Neural crest cell (in vitro differentiated cells): ENCODE measurements around the gene CMC2. TPM values are rescaled to one million over a fixed set of nuclear protein-coding genes. Genes with fewer than 3 reads are reported as not detected.
A peak's percentile ranks its signal among the peaks of the same experiment; 100 is the strongest.

Source experiments
- DNase-seq: peaks from one replicate; pipeline ENCODE4 v3.0.0; 2021; ENCODE audit warnings: low read depth, mixed read lengths, low spot score
- H3K27ac Mint-ChIP-seq: one replicate; pipeline ENCODE4 v1.8.0; 2021; ENCODE audit warnings: mild to moderate bottlenecking, mixed read lengths; ENCODE audit not compliant: unreplicated experiment
- H3K27me3 Mint-ChIP-seq: 2 replicates; pipeline ENCODE4 v1.8.0; 2021; ENCODE audit warnings: low read depth, mild to moderate bottlenecking, mixed read lengths
- H3K36me3 Mint-ChIP-seq: 2 replicates; pipeline ENCODE4 v1.8.0; 2021; ENCODE audit warnings: low read depth, mild to moderate bottlenecking, mixed read lengths
- H3K4me1 Mint-ChIP-seq: 2 replicates; pipeline ENCODE4 v1.8.0; 2021; ENCODE audit warnings: mixed read lengths
- H3K4me3 Mint-ChIP-seq: one replicate; pipeline ENCODE4 v1.8.0; 2021; ENCODE audit warnings: mild to moderate bottlenecking, mixed read lengths
- H3K9me3 Mint-ChIP-seq: 2 replicates; pipeline ENCODE4 v1.8.0; 2021; ENCODE audit warnings: mixed read lengths
- CTCF ChIP-seq: fragments of 200-600 bp; sonication (generic); conservative IDR thresholded peaks from 2 replicates; pipeline ENCODE4 v1.5.0; 2021; ENCODE audit warnings: antibody characterized with exemption, mild to moderate bottlenecking
- total RNA-seq: library from RNA; stranded (reverse); gene quantifications from 2 replicates; pipeline ENCODE4 v1.2.1, GENCODE V29; 2021

CMC2 gene
- total RNA-seq, 1 donor from 2014 or later, result 75.0 TPM

GRCh38 chr16:80931801-80932707 is 74.6 kb downstream of the CMC2 start:
- Mint-ChIP-seq H3K4me3 (peak overlapping the region; percentile 82), H3K36me3 (no peaks in the 10 kb centered on the region), H3K27me3 (peaks cover 34% of the 10 kb centered on the region), H3K9me3 (no peaks in the 10 kb centered on the region), H3K4me1 (peaks cover 8% of the 10 kb centered on the region), H3K27ac (no peak overlapping the region)
- DNase-seq, result peak; percentile 44
- peak; percentile 20 for TF ChIP-seq CTCF

- DNase-seq, result peak; percentile 57
- H3K27ac Mint-ChIP-seq, result no peak overlapping the region
- no peaks in the 10 kb centered on the region for H3K4me1 Mint-ChIP-seq
- peak; percentile 55 for TF ChIP-seq CTCF
- no peaks in the 10 kb centered on the region for H3K27me3 Mint-ChIP-seq
- no peaks in the 10 kb centered on the region for H3K36me3 Mint-ChIP-seq
- H3K9me3 Mint-ChIP-seq, result no peaks in the 10 kb centered on the region
- no peak overlapping the region for H3K4me3 Mint-ChIP-seq
These were observed 82.2 kb downstream of the CMC2 start for GRCh38 chr16:80924372-80924978.

GRCh38 chr16:80923356-80923755 is 83.3 kb downstream of the CMC2 start:
- no peaks in the 10 kb centered on the region for H3K4me1 Mint-ChIP-seq
- no peaks in the 10 kb centered on the region for H3K9me3 Mint-ChIP-seq
- H3K4me3 Mint-ChIP-seq, result no peak overlapping the region
- H3K27ac Mint-ChIP-seq, result peak overlapping the region; percentile 46
- no peak for TF ChIP-seq CTCF
- no peak for DNase-seq
- no peaks in the 10 kb centered on the region for H3K36me3 Mint-ChIP-seq
- peaks cover 1% of the 10 kb centered on the region for H3K27me3 Mint-ChIP-seq

Other genes starting within 250 kb of the CMC2 start
- 4.5 and 5.2 TPM in 2 replicates for gene CDYL2, start 202.3 kb downstream of the CMC2 start, total RNA-seq
- 66.3 TPM in 2 replicates for gene CENPN, start 329 bp upstream of the CMC2 start, total RNA-seq
- 49.1 and 51.4 TPM in 2 replicates for gene ATMIN, start 29.0 kb upstream of the CMC2 start, total RNA-seq
- 1.8 and 2.1 TPM in 2 replicates for gene C16orf46, start 70.4 kb upstream of the CMC2 start, total RNA-seq
- 79.2 and 87.0 TPM in 2 replicates for gene GCSH, start 89.5 kb upstream of the CMC2 start, total RNA-seq
- not detected in 2 replicates for gene BCO1, start 231.8 kb upstream of the CMC2 start, total RNA-seq